H1 (cell line): ENCODE results near the gene SLC4A1AP.

ENCODE experiments used
- POLR2AphosphoS5 ChIP-seq: IDR thresholded peaks from 2 replicates; pipeline ENCODE4 v1.6.1; 2011; ENCODE audit warnings: low read depth, low read length
- RNF2 ChIP-seq: fragments of 200-900, 300-1000 bp; sonication (generic); IDR thresholded peaks from 2 replicates; pipeline ENCODE4 v1.7.1; 2016; ENCODE audit warnings: borderline replicate concordance, low read depth, mild to moderate bottlenecking, antibody characterized with exemption, low read length; ENCODE audit not compliant: poor library complexity, severe bottlenecking; ENCODE audit errors: missing control alignments
- TF ChIP-seq, protein P1 (sequence below), 3 experiments: IDR thresholded peaks; 1 replicate in 2 of 3; 2 replicates in 1 of 3; pipeline versions ENCODE4 v1.5.1 to v1.6.1; 2011; ENCODE audit warnings: low read length in 3 of 3, mild to moderate bottlenecking in 3 of 3, inconsistent platforms in 2 of 3, low read depth in 1 of 3, moderate library complexity in 1 of 3; ENCODE audit not compliant: insufficient read depth in 1 of 3; ENCODE audit errors: control extremely low read depth in 1 of 3

GRCh38 chr2:27638709-27639108 is 25.0 kb upstream of the SLC4A1AP start:
- no peak for TF ChIP-seq RNF2
- TF ChIP-seq POLR2AphosphoS5, result no peak
- TF ChIP-seq, protein P1, sequence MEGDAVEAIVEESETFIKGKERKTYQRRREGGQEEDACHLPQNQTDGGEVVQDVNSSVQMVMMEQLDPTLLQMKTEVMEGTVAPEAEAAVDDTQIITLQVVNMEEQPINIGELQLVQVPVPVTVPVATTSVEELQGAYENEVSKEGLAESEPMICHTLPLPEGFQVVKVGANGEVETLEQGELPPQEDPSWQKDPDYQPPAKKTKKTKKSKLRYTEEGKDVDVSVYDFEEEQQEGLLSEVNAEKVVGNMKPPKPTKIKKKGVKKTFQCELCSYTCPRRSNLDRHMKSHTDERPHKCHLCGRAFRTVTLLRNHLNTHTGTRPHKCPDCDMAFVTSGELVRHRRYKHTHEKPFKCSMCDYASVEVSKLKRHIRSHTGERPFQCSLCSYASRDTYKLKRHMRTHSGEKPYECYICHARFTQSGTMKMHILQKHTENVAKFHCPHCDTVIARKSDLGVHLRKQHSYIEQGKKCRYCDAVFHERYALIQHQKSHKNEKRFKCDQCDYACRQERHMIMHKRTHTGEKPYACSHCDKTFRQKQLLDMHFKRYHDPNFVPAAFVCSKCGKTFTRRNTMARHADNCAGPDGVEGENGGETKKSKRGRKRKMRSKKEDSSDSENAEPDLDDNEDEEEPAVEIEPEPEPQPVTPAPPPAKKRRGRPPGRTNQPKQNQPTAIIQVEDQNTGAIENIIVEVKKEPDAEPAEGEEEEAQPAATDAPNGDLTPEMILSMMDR (IDR thresholded peaks at IDR 0.05; ENCODE audit: control extremely low read depth in 1 of 3, insufficient read depth in 1 of 3, low read depth in 1 of 3, low read length in 3 of 3), result no peak
